Measurements from ENCODE around the gene CTAGE9. TPM values are rescaled to one million over a fixed set of nuclear protein-coding genes. Genes with fewer than 3 reads are reported as not detected.

The CTAGE9 gene
- total RNA-seq, 1 donor from 2014 or later = not detected

GRCh38 chr6:131685266-131685780 lies 25.5 kb downstream of the CTAGE9 start:
- Mint-ChIP-seq H3K27ac (ENCODE audit: unreplicated experiment) (no peak overlapping the region), H3K27me3 (ENCODE audit: unreplicated experiment) (no peaks in the 10 kb centered on the region), H3K4me1 (ENCODE audit: unreplicated experiment) (no peaks in the 10 kb centered on the region), H3K9me3 (ENCODE audit: unreplicated experiment) (no peaks in the 10 kb centered on the region), H3K4me3 (ENCODE audit: unreplicated experiment) (no peak overlapping the region), H3K36me3 (ENCODE audit: low read depth, unreplicated experiment) (no peaks in the 10 kb centered on the region)
- no peak for DNase-seq (ENCODE audit: low spot score)
- no peak for TF ChIP-seq CTCF (IDR thresholded peaks at IDR 0.05; ENCODE audit: unreplicated experiment)

GRCh38 chr6:131683479-131683878 lies 27.3 kb downstream of the CTAGE9 start:
- H3K27ac Mint-ChIP-seq (ENCODE audit: unreplicated experiment) = no peak overlapping the region
- no peaks in the 10 kb centered on the region for H3K9me3 Mint-ChIP-seq (ENCODE audit: unreplicated experiment)
- no peaks in the 10 kb centered on the region for H3K4me1 Mint-ChIP-seq (ENCODE audit: unreplicated experiment)
- DNase-seq (ENCODE audit: low spot score) = no peak
- H3K27me3 Mint-ChIP-seq (ENCODE audit: unreplicated experiment) = no peaks in the 10 kb centered on the region
- TF ChIP-seq CTCF (IDR thresholded peaks at IDR 0.05; ENCODE audit: unreplicated experiment) = no peak
- H3K4me3 Mint-ChIP-seq (ENCODE audit: unreplicated experiment) = no peak overlapping the region
- no peaks in the 10 kb centered on the region for H3K36me3 Mint-ChIP-seq (ENCODE audit: low read depth, unreplicated experiment)

GRCh38 chr6:131682442-131682841 lies 28.4 kb downstream of the CTAGE9 start:
- H3K9me3 Mint-ChIP-seq (ENCODE audit: unreplicated experiment) = no peaks in the 10 kb centered on the region
- H3K4me3 Mint-ChIP-seq (ENCODE audit: unreplicated experiment) = no peak overlapping the region
- no peaks in the 10 kb centered on the region for H3K27me3 Mint-ChIP-seq (ENCODE audit: unreplicated experiment)
- TF ChIP-seq CTCF (IDR thresholded peaks at IDR 0.05; ENCODE audit: unreplicated experiment) = no peak
- no peaks in the 10 kb centered on the region for H3K36me3 Mint-ChIP-seq (ENCODE audit: low read depth, unreplicated experiment)
- no peak for DNase-seq (ENCODE audit: low spot score)
- no peaks in the 10 kb centered on the region for H3K4me1 Mint-ChIP-seq (ENCODE audit: unreplicated experiment)
- H3K27ac Mint-ChIP-seq (ENCODE audit: unreplicated experiment) = no peak overlapping the region

- DNase-seq (ENCODE audit: low spot score) = no peak
- no peaks in the 10 kb centered on the region for H3K36me3 Mint-ChIP-seq (ENCODE audit: low read depth, unreplicated experiment)
- H3K9me3 Mint-ChIP-seq (ENCODE audit: unreplicated experiment) = no peaks in the 10 kb centered on the region
- H3K4me1 Mint-ChIP-seq (ENCODE audit: unreplicated experiment) = no peaks in the 10 kb centered on the region
- H3K4me3 Mint-ChIP-seq (ENCODE audit: unreplicated experiment) = no peak overlapping the region
- H3K27me3 Mint-ChIP-seq (ENCODE audit: unreplicated experiment) = no peaks in the 10 kb centered on the region
- TF ChIP-seq CTCF (IDR thresholded peaks at IDR 0.05; ENCODE audit: unreplicated experiment) = no peak
- no peak overlapping the region for H3K27ac Mint-ChIP-seq (ENCODE audit: unreplicated experiment)
Measured at GRCh38 chr6:131681585-131681984, 29.2 kb downstream of the CTAGE9 start.

- no peaks in the 10 kb centered on the region for H3K27me3 Mint-ChIP-seq (ENCODE audit: unreplicated experiment)
- H3K27ac Mint-ChIP-seq (ENCODE audit: unreplicated experiment) = no peak overlapping the region
- H3K4me1 Mint-ChIP-seq (ENCODE audit: unreplicated experiment) = no peaks in the 10 kb centered on the region
- no peak for TF ChIP-seq CTCF (IDR thresholded peaks at IDR 0.05; ENCODE audit: unreplicated experiment)
- no peaks in the 10 kb centered on the region for H3K9me3 Mint-ChIP-seq (ENCODE audit: unreplicated experiment)
- no peaks in the 10 kb centered on the region for H3K36me3 Mint-ChIP-seq (ENCODE audit: low read depth, unreplicated experiment)
- no peak overlapping the region for H3K4me3 Mint-ChIP-seq (ENCODE audit: unreplicated experiment)
- no peak for DNase-seq (ENCODE audit: low spot score)
Measured at GRCh38 chr6:131680868-131681267, 29.9 kb downstream of the CTAGE9 start.

Measured in endothelial cell (in vitro differentiated cells).